ENCODE measurements around the gene ZNF180.
A peak's percentile ranks its signal among the peaks of the same experiment; 100 is the strongest.

ZNF180 gene

GRCh38 chr19:44447916-44448674 lies 52.2 kb downstream of the ZNF180 start, which contains the start of gene ZNF229:
Gene ZNF229, minus strand, starts transcription at chr19:44448472. Its CDS starts 5,625 bp downstream, at chr19:44442847.
- DNase-seq (ENCODE audit: extremely low read depth, low read depth), result peak; percentile 83

GRCh38 chr19:44438441-44438840 lies 61.9 kb downstream of the ZNF180 start:
- DNase-seq (ENCODE audit: extremely low read depth, low read depth), result no peak
- TF ChIP-seq CTCF (IDR thresholded peaks at IDR 0.05; ENCODE audit: low read depth, low read length), result no peak

More at GRCh38 chr19:44447916-44448674, 52.2 kb downstream of the ZNF180 start, which contains the start of gene ZNF229:
- no peak for TF ChIP-seq CTCF (IDR thresholded peaks at IDR 0.05; ENCODE audit: low read depth, low read length)

- no peak for TF ChIP-seq CTCF (IDR thresholded peaks at IDR 0.05; ENCODE audit: low read depth, low read length)
Observed at GRCh38 chr19:44435441-44435840, 64.9 kb downstream of the ZNF180 start.

GRCh38 chr19:44430956-44431355 lies 69.4 kb downstream of the ZNF180 start:
- DNase-seq (ENCODE audit: extremely low read depth, low read depth), result no peak
- TF ChIP-seq CTCF (IDR thresholded peaks at IDR 0.05; ENCODE audit: low read depth, low read length), result no peak

More at GRCh38 chr19:44435441-44435840, 64.9 kb downstream of the ZNF180 start:
- DNase-seq (ENCODE audit: extremely low read depth, low read depth), result no peak

Measured in AG09319 (cell line).